Measurements from ENCODE around the gene TBX1. TPM values are rescaled to one million over a fixed set of nuclear protein-coding genes. Genes with fewer than 3 reads are reported as not detected.

TBX1 gene
- total and polyA plus RNA-seq, 2 of the 13 experiments (the other 11 are each of a cell fraction or from before 2014, with no cell fraction given) = not detected

- H3K27ac ChIP-seq (ENCODE audit: extremely low read length, insufficient read depth, low read length) = no peak overlapping the region
- 0 out of 2 replicates have a peak, but pooled peaks cover 5% of the 10 kb centered on the region for H3K4me1 ChIP-seq (ENCODE audit: insufficient read depth, low read length)
- peaks cover 4 to 53% of the 10 kb centered on the region in 2 experiments; a peak in 4 of 5 replicates for H3K27me3 ChIP-seq (ENCODE audit: control insufficient read depth in 1 of 2, insufficient read depth in 2 of 2, low read length in 2 of 2)
- no peak overlapping the region for H3K4me2 ChIP-seq (ENCODE audit: low read depth, low read length)
- ATAC-seq = no peak
- DNase-seq (ENCODE audit: low spot score) = no peak
- H2AFZ ChIP-seq (ENCODE audit: low read length) = no peak overlapping the region
- H4K20me1 ChIP-seq (ENCODE audit: insufficient read depth, low read length) = no peaks in the 10 kb centered on the region
- intact Hi-C loops (cut with micrococcal nuclease; ENCODE audit: unreplicated experiment) = no loop called here
- no peak for FAIRE-seq
- BruUV-seq (replicated peaks) = no TSS peak
- H3K4me3 ChIP-seq (replicated peaks in 1 of 3; ENCODE audit: insufficient read depth in 1 of 3, low read depth in 2 of 3, low read length in 3 of 3) = no peak overlapping the region
- H3K36me3 ChIP-seq (replicated peaks in 1 of 2; ENCODE audit: control insufficient read depth in 1 of 2, insufficient read depth in 2 of 2, low read length in 2 of 2) = no peaks in the 10 kb centered on the region
- no peaks in the 10 kb centered on the region for H3K9me3 ChIP-seq (ENCODE audit: low read length)
- POLR2A ChIA-PET = no interaction called here
- WGBS (ENCODE audit: low lambda C conversion rate) = 44% methylated on average over 9 of the region's 10 CpGs
- H3K79me2 ChIP-seq (ENCODE audit: insufficient read depth, low read length) = no peaks in the 10 kb centered on the region
- TF ChIP-seq SKI (IDR thresholded peaks at IDR 0.05; ENCODE audit: partially characterized antibody) (no peak), FOXA1 (IDR thresholded peaks at IDR 0.05) (no peak), FOXA1 (CRISPR knock-in tag; IDR thresholded peaks at IDR 0.05) (no peak), THAP9 (CRISPR knock-in tag; IDR thresholded peaks at IDR 0.05; ENCODE audit: borderline replicate concordance) (no peak), HOXA3 (CRISPR knock-in tag; IDR thresholded peaks at IDR 0.05) (no peak), GMEB2 (CRISPR knock-in tag; IDR thresholded peaks at IDR 0.05; ENCODE audit: low read depth) (no peak), ATF6 (CRISPR knock-in tag; conservative IDR thresholded peaks at IDR 0.05) (no peak), MXD4 (CRISPR knock-in tag; IDR thresholded peaks at IDR 0.05) (no peak), FOSL2 (CRISPR knock-in tag; IDR thresholded peaks at IDR 0.05) (no peak), ZNF3 (CRISPR knock-in tag; IDR thresholded peaks at IDR 0.05) (no peak), ZBTB3 (CRISPR knock-in tag; IDR thresholded peaks at IDR 0.05; ENCODE audit: borderline replicate concordance, low read depth) (no peak), RFX3 (CRISPR knock-in tag; IDR thresholded peaks at IDR 0.05) (no peak), IRF2 (CRISPR knock-in tag; IDR thresholded peaks at IDR 0.05) (no peak), NR3C1 (CRISPR knock-in tag; IDR thresholded peaks at IDR 0.05) (no peak)
- CTCF ChIA-PET (ENCODE audit: low intra/inter-chr PET ratio, low total read pairs) = no interaction called here
- H3K9ac ChIP-seq (ENCODE audit: insufficient read depth, low read depth, low read length) = no peak overlapping the region
- in situ Hi-C loops (cut with HindIII; ENCODE audit: extremely low pct_ligation_motif_present, low pct_unique_long_range_greater_than_20kb) = no loop called here
These were observed 18.4 kb downstream of the TBX1 start for GRCh38 chr22:19779011-19779421.
